ENCODE results near the gene KRTAP5-9. TPM values are rescaled to one million over a fixed set of nuclear protein-coding genes. Genes with fewer than 3 reads are reported as not detected.

Gene KRTAP5-9
- total and polyA plus RNA-seq, 4 donors, result 0.06 TPM; not detected in 3

DNA sequence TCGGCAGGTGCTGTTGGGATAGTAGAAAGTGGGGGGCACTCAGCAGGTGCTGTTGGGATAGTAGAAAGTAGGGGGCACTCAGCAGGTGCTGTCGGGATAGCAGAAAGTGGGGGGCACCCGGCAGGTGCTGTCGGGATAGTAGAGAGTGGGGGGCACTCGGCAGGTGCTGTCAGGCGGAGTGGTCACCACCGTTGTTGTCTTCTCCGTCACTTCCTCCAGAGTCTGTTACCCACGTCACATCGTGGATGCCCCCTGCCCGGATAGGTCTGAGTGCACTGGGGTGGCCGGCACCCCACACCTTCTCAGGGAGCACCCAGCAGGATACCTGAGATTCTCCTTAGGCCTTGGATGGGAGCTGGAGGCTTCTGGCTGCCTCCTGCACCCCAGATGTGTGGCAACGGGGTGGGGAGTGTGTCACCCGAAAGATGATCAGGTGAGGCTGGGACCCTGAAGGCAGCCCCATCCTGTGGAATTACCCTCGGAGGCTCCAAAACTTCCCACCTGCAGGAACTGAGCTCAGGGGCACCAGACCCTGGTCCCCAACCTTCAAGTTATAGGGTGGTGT is 45.3 kb upstream of the KRTAP5-9 start:
- Histone ChIP-seq H3K36me3 (ENCODE audit: control insufficient read depth in 4 of 4, insufficient read depth in 3 of 4, low read depth in 1 of 4, low read length in 3 of 4) (peaks cover 3 to 25% (median 12%) of the 10 kb centered on the region in 4 donors), H3K27ac (ENCODE audit: low read depth in 1 of 2, low read length in 2 of 2) (no peak overlapping the region), H3K9me3 (ENCODE audit: control insufficient read depth in 4 of 4, low read length in 3 of 4) (no peaks in the 10 kb centered on the region), H3K4me3 (ENCODE audit: low read depth in 1 of 3, low read length in 3 of 3) (no peak overlapping the region), H3K4me1 (ENCODE audit: control insufficient read depth in 4 of 4, insufficient read depth in 4 of 4, low read length in 3 of 4) (peaks cover 0 to 10% (median 1%) of the 10 kb centered on the region in 4 donors), H3K27me3 (ENCODE audit: control insufficient read depth in 4 of 4, insufficient read depth in 4 of 4, low read length in 3 of 4) (no peaks in the 10 kb centered on the region), H3K9ac (ENCODE audit: low read depth in 1 of 2, low read length in 2 of 2) (no peak overlapping the region)
- 96% methylated on average over 15 of the region's 15 CpGs for WGBS
- TF ChIP-seq FOXA1 (IDR thresholded peaks at IDR 0.05), result no peak
- TF ChIP-seq HNF4A (conservative IDR thresholded peaks at IDR 0.05), result no peak
- no peak for TF ChIP-seq EGR1 (IDR thresholded peaks at IDR 0.05; ENCODE audit: low read depth in 2 of 2)
- TF ChIP-seq FOXA2 (IDR thresholded peaks at IDR 0.05), result no peak
- TF ChIP-seq TAF1 (conservative IDR thresholded peaks at IDR 0.05), result no peak
- TF ChIP-seq, protein P1, sequence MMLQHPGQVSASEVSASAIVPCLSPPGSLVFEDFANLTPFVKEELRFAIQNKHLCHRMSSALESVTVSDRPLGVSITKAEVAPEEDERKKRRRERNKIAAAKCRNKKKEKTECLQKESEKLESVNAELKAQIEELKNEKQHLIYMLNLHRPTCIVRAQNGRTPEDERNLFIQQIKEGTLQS (IDR thresholded peaks at IDR 0.05), result no peak
- TF ChIP-seq HNF4G (IDR thresholded peaks at IDR 0.05), result no peak
- TF ChIP-seq RAD21 (IDR thresholded peaks at IDR 0.05), result no peak
- TF ChIP-seq, protein P2, sequence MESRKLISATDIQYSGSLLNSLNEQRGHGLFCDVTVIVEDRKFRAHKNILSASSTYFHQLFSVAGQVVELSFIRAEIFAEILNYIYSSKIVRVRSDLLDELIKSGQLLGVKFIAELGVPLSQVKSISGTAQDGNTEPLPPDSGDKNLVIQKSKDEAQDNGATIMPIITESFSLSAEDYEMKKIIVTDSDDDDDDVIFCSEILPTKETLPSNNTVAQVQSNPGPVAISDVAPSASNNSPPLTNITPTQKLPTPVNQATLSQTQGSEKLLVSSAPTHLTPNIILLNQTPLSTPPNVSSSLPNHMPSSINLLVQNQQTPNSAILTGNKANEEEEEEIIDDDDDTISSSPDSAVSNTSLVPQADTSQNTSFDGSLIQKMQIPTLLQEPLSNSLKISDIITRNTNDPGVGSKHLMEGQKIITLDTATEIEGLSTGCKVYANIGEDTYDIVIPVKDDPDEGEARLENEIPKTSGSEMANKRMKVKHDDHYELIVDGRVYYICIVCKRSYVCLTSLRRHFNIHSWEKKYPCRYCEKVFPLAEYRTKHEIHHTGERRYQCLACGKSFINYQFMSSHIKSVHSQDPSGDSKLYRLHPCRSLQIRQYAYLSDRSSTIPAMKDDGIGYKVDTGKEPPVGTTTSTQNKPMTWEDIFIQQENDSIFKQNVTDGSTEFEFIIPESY (IDR thresholded peaks at IDR 0.05), result no peak
- no peak for DNase-seq (ENCODE audit: low spot score)

DNA sequence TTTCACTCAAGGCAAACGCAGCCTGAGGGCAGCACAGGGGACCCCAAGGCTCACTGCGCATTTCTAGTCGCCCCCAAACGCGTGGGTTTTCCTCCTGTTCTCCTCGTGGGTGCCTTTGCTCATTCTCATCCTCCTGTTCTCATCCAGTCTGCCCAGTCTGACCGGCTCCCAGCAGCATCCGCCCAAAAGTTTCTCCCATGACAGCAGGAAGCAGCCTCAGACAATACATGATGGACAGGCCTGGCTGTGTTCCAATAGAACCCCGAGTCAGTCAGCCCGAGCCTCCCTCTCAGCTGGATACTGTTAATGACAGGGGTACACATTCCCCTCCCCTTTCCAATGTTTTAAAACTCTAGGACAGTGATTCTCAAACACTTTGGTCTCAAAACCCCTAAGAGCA is 43.7 kb upstream of the KRTAP5-9 start:
- 81% methylated on average over 10 of the region's 10 CpGs for WGBS
- TF ChIP-seq, protein P2 (IDR thresholded peaks at IDR 0.05), result no peak
- no peak for TF ChIP-seq GABPA (IDR thresholded peaks at IDR 0.05 in 1 of 2, conservative IDR thresholded peaks at IDR 0.05 in 1 of 2)
- TF ChIP-seq TAF1 (conservative IDR thresholded peaks at IDR 0.05), result no peak
- no peak for TF ChIP-seq RAD21 (IDR thresholded peaks at IDR 0.05)
- TF ChIP-seq, protein P1 (IDR thresholded peaks at IDR 0.05), result no peak
- TF ChIP-seq, protein P3, sequence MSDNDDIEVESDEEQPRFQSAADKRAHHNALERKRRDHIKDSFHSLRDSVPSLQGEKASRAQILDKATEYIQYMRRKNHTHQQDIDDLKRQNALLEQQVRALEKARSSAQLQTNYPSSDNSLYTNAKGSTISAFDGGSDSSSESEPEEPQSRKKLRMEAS (IDR thresholded peaks at IDR 0.05), result no peak
- no peak for TF ChIP-seq FOXA1 (IDR thresholded peaks at IDR 0.05)
- no peak for TF ChIP-seq NR2F2 (IDR thresholded peaks at IDR 0.05)
- TF ChIP-seq SP1 (IDR thresholded peaks at IDR 0.05), result no peak
- no peak for DNase-seq (ENCODE audit: low spot score)
- peaks cover 0 to 10% (median 1%) of the 10 kb centered on the region in 4 donors for H3K4me1 ChIP-seq (ENCODE audit: control insufficient read depth in 4 of 4, insufficient read depth in 4 of 4, low read length in 3 of 4)
- H3K36me3 ChIP-seq (ENCODE audit: control insufficient read depth in 4 of 4, insufficient read depth in 3 of 4, low read depth in 1 of 4, low read length in 3 of 4), result peaks cover 2 to 10% (median 3%) of the 10 kb centered on the region in 4 donors
- no peak overlapping the region for H3K4me3 ChIP-seq (ENCODE audit: low read depth in 1 of 3, low read length in 3 of 3)
- H3K9me3 ChIP-seq (ENCODE audit: control insufficient read depth in 4 of 4, low read length in 3 of 4), result no peaks in the 10 kb centered on the region
- H3K27me3 ChIP-seq (ENCODE audit: control insufficient read depth in 4 of 4, insufficient read depth in 4 of 4, low read length in 3 of 4), result no peaks in the 10 kb centered on the region
- H3K27ac ChIP-seq (ENCODE audit: low read depth in 1 of 2, low read length in 2 of 2), result no peak overlapping the region
- no peak overlapping the region for H3K9ac ChIP-seq (ENCODE audit: low read depth in 1 of 2, low read length in 2 of 2)

All from liver (tissue), 9 donors.